ENCODE results near the gene DOCK2.

DNA sequence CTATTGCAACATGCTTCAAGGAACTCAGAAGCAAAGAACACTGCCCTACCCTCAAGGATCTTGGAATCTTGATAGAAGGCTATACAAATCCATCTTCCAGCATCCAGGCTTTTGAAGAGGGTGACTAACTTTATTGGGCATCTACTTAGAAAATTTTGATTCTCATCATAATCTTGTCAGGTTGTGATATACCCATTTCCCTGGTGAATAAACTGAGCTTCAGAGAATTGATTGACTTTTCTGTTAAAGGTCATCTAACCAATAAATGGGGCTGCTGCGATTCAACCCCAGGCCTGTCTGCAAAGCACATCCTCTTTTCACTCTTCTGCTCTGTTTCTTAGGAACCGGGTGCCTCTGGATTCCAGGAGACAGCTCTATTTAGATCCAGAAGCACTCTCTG lies 363.1 kb downstream of the DOCK2 start:
- TF ChIP-seq CTCF (IDR thresholded peaks at IDR 0.05 in 2 of 3, conservative IDR thresholded peaks at IDR 0.05 in 1 of 3; ENCODE audit: insufficient read depth in 2 of 3, low read depth in 1 of 3, low read length in 3 of 3), result no peak
- no peak for TF ChIP-seq ZNF133 (CRISPR knock-in tag; IDR thresholded peaks at IDR 0.05)
- no peak for TF ChIP-seq ESRRA (IDR thresholded peaks at IDR 0.05; ENCODE audit: borderline replicate concordance, low read depth)
- TF ChIP-seq, protein P1, sequence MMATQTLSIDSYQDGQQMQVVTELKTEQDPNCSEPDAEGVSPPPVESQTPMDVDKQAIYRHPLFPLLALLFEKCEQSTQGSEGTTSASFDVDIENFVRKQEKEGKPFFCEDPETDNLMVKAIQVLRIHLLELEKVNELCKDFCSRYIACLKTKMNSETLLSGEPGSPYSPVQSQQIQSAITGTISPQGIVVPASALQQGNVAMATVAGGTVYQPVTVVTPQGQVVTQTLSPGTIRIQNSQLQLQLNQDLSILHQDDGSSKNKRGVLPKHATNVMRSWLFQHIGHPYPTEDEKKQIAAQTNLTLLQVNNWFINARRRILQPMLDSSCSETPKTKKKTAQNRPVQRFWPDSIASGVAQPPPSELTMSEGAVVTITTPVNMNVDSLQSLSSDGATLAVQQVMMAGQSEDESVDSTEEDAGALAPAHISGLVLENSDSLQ (IDR thresholded peaks at IDR 0.05), result no peak
- no peak for TF ChIP-seq JUN (IDR thresholded peaks at IDR 0.05; ENCODE audit: borderline replicate concordance, low read depth, low read length)
- TF ChIP-seq JUN (CRISPR knock-in tag; IDR thresholded peaks at IDR 0.05; ENCODE audit: borderline replicate concordance), result no peak
- TF ChIP-seq SNRNP70 (optimal IDR thresholded peaks at IDR 0.05; ENCODE audit: low read depth, low read length), result no peak
- no peak for TF ChIP-seq SMC3 (conservative IDR thresholded peaks at IDR 0.05; ENCODE audit: insufficient read depth, low read depth, low read length)
- no peak for TF ChIP-seq CHCHD3 (CRISPR knock-in tag; IDR thresholded peaks at IDR 0.05)
- TF ChIP-seq ZNF507 (tag; conservative IDR thresholded peaks at IDR 0.05), result no peak
- no peak for TF ChIP-seq BACH1 (tag; IDR thresholded peaks at IDR 0.05)
- TF ChIP-seq, protein P2, sequence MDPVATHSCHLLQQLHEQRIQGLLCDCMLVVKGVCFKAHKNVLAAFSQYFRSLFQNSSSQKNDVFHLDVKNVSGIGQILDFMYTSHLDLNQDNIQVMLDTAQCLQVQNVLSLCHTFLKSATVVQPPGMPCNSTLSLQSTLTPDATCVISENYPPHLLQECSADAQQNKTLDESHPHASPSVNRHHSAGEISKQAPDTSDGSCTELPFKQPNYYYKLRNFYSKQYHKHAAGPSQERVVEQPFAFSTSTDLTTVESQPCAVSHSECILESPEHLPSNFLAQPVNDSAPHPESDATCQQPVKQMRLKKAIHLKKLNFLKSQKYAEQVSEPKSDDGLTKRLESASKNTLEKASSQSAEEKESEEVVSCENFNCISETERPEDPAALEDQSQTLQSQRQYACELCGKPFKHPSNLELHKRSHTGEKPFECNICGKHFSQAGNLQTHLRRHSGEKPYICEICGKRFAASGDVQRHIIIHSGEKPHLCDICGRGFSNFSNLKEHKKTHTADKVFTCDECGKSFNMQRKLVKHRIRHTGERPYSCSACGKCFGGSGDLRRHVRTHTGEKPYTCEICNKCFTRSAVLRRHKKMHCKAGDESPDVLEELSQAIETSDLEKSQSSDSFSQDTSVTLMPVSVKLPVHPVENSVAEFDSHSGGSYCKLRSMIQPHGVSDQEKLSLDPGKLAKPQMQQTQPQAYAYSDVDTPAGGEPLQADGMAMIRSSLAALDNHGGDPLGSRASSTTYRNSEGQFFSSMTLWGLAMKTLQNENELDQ (CRISPR knock-in tag; IDR thresholded peaks at IDR 0.05; ENCODE audit: borderline replicate concordance), result no peak

Data from K562 (cell line).